Measurements from ENCODE around the gene CACNA1C.

CACNA1C gene

DNA sequence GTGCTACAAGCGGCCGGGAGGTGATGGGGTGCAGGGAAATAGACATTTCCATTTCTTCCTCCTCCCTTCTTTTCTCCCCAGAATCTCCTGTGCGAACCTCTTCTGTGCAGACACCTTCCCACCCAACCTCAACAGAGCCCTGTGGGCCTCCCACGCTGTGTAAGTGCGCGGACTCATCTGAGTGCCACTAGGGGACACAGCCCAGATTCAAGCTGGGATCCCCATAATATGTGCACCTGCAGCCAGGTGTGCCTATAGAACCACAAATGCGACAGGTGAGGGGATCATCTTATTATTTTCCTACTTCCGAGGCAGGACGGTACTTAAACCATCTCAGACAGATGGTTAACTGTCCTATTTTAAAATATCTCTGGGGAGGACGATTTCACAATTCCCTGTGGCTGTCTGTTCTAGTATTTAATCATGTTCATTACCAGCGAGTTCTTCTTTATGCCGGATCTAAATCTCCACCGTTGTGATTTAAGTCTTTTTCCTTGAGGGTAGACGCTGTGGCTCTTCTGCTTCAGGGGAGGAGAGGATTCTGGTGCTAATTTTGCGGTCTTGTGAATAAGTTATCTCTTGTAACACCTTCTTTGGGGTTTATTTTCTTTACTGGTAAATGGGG is 17.2 kb upstream of the CACNA1C start:
- DNase-seq (ENCODE audit: low spot score) = no peak

GRCh38 chr12:2039034-2039433 is 13.8 kb upstream of the CACNA1C start:
- DNase-seq (ENCODE audit: low spot score) = no peak

DNA sequence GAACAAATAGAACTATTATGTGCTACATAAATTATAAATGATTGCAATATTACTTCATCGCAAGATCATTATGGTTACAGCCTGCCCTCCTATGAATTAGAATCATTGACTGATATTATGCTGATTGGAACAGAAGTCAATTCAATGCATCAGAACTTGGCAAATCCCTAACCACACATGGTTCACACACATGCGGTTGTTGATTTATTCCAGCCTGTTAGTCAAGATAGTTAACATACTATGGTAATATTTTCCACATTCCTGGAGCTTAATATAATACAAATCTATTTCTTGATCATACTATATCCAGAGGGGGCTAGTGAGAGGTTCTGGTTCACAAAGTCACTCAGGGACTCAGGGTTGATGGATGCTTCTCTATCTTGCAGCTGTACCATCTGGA is 9.7 kb upstream of the CACNA1C start:
- DNase-seq (ENCODE audit: low spot score) = no peak

GRCh38 chr12:2044165-2044564 is 8.6 kb upstream of the CACNA1C start:
- no peak for DNase-seq (ENCODE audit: low spot score)

GRCh38 chr12:2046957-2047356 is 5.8 kb upstream of the CACNA1C start:
- no peak for DNase-seq (ENCODE audit: low spot score)

DNA sequence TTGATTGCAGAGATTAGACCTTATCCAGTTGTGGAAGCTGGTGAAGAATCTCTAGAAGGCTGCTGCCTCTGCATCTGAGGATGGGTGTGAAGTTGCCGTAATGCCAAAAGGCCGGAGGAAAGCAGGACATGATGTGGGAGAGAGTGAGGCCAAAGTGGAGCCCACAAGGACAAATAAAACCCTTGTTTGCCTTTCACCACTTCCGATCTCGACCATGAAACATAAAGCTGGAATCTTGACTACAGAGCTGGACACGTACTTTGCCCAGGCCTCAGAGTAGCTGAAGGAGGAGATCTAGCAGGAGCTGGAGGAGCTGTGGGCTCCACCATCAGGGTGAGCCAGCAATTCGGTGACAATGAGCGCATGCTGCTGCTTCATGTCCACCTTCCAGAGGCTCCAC is 5.0 kb upstream of the CACNA1C start:
- DNase-seq (ENCODE audit: low spot score) = no peak

- DNase-seq (ENCODE audit: low spot score) = no peak
These were observed 2.9 kb upstream of the CACNA1C start for GRCh38 chr12:2049604-2050540.

- no peak for DNase-seq (ENCODE audit: low spot score)
These were observed 826 bp upstream of the CACNA1C start for GRCh38 chr12:2051700-2052621.

DNA sequence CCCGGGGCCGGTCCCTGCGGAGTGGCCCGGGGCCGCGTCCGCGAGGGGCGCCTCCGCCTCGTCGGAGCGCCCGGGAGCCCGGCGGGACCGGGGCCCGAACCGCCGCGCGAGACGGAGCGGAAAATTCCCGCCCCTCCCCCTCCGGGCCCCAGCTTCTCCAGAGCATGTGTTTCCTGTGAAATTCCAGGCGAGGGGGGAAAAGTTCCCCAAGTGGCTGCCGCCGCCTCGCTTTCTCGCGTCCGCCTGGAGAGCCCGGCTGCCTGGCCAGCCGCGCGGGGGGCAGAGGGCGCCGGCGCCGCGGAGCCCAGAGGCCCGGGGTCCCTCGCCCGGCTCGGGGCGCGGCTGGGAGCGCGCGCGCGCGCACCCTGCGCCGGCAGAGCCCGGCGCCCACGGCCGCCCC is 904 bp downstream of the CACNA1C start:
- no peak for DNase-seq (ENCODE audit: low spot score)

GRCh38 chr12:2054091-2055018 is 1.6 kb downstream of the CACNA1C start:
- DNase-seq (ENCODE audit: low spot score) = no peak

GRCh38 chr12:2057041-2057794 is 4.4 kb downstream of the CACNA1C start:
- DNase-seq (ENCODE audit: low spot score) = peak; percentile 65

DNA sequence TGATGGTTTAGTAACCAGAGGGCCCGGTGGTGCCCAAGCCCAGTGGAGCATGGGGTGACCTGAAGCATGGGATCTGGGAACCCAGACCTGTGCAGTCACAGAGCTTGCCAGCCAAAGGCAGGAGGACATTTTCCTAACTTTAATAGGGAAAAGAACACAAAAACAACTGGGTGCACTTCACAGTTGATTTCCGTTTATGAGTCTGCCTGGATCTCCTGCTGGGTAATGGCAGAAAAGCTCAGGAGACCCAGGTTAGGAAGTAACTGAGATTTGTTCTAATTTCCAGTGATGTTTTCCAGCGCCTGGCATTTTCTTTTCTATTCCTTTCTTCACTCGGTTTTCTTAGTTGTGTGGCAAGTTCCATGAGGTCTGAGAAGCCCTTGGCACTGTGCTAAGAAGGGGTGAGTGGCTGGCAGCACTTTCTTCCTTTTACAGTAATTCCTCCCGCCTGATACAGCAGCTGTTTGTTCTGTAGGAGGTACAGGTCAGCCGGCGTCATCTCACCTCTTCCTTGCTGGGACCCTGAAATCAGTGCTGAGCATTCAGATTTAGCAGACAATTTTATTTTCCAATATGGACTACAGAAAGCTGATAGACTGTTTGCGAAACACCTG is 5.1 kb downstream of the CACNA1C start:
- no peak for DNase-seq (ENCODE audit: low spot score)

DNA sequence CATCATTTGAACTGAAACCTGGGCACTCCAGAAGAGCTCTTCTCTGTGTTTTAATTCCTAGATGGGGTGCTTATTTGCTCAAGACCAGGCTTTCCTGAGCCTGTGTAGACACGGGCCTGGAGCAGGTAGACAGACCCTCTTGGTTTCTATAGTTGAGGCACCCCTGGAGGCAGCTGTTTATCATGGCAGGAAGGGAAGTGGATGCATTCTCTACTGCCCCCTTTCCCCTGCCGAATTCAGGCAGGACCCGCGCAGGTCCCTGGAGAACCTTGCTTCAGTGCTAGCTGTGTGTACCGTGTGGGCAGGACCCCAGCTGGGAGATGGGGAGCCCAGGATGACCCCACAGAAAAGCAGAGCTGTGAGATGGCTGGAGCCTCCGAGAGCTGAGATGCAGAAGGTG is 6.0 kb downstream of the CACNA1C start:
- DNase-seq (ENCODE audit: low spot score) = no peak

DNA sequence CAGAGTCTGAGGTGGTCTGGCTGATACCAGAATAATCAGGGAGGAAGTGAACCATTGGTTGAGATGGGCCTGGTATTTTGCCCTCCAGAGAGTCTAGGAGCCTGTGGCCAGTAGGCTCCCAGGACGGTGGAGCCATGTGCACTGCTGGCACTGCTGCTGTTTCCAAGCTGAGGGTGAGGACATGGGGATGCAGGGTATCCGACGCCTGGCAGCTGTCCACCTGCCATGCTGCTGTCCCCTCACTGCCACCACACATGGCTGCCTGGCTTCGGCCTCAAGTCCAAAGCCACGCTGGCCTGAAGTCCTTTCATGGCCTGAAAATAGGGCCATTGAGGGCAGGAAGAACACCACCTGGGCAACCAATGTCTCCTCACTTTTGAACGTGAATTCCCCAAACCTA is 8.6 kb downstream of the CACNA1C start:
- DNase-seq (ENCODE audit: low spot score) = no peak

DNA sequence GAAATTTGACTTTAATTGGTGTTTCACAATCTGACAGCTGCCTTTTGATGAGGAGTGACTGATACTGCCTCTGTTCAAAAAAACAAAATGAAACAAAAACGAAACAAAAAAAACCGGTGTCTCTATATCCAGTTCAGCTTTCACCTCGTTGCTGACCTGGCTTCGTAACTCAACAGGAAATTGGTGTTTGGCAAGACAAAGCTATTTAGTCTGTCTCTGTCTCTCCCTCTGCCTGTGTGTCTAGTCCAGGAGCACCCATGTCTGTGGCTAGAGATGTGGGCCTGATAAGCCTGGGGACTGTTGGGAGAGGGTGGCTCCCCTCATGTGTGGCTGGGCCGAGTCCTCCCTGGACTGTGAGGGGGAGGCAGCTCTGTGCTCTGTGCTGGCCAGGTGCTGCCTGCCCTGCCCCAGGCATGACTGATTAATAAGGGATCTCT is 11.3 kb downstream of the CACNA1C start:
- DNase-seq (ENCODE audit: low spot score) = no peak

DNA sequence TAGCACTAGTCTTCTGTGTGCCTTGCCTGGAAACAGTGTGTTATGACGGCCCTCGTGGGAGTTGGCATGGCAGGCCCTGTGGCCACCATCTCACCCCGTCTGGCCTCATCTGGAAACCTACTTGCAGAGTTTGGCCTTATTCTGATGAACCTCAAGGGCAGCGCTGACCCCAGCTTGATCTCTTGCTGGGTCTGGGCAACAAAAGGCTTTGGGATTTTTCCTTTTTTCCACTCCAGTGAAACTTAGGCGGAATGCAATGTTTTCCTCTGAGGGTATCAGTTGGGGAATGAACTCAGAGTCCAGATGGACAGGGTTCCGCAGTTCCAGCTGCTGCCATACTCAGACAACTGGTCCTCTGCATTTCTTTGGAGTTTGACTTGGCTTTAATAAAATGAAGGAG is 15.9 kb downstream of the CACNA1C start:
- DNase-seq (ENCODE audit: low spot score) = no peak

GRCh38 chr12:2070440-2071045 is 17.8 kb downstream of the CACNA1C start:
- DNase-seq (ENCODE audit: low spot score) = no peak

DNA sequence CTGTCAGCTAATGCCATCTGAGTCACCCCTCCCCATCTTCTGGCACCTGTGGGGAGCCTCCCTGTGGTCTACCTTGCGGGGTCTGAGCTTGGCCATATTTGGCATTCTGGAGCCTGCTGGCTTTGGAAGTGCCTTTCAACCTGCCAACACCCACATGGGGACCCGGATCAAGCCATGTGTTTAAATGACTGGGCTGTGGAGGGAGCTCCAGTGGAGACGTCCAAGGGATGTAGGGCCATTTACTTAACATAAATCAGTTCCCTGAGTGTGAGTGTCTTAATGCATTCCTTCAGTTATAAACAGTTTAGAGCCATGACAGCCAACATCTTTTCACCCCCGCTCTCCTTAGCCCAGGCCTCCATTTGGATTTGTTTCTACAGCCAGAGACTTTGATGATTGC is 22.0 kb downstream of the CACNA1C start:
- DNase-seq (ENCODE audit: low spot score) = no peak

GRCh38 chr12:2075508-2076195 is 22.9 kb downstream of the CACNA1C start:
- no peak for DNase-seq (ENCODE audit: low spot score)

Data from HuH-7 (cell line).